ENCODE measurements around the gene SEPTIN8. TPM values are rescaled to one million over a fixed set of nuclear protein-coding genes. Genes with fewer than 3 reads are reported as not detected.

Gene SEPTIN8
- total RNA-seq, 1 experiment from 2014 or later, result 97.4 TPM

GRCh38 chr5:132750471-132751230, 26.4 kb downstream of the SEPTIN8 start:
- peaks cover 9% of the 10 kb centered on the region for H3K4me1 ChIP-seq (replicated peaks)
- peaks cover 17% of the 10 kb centered on the region for H3K27me3 ChIP-seq (replicated peaks)
- peak in 1 of 2 experiments; percentile 40 for DNase-seq (ENCODE audit: low read depth in 1 of 2, low spot score in 2 of 2)
- no peaks in the 10 kb centered on the region for H3K36me3 ChIP-seq
- no peak overlapping the region for H3K27ac ChIP-seq
- H3K9me3 ChIP-seq (replicated peaks), result no peaks in the 10 kb centered on the region
- no peak overlapping the region for H3K4me3 ChIP-seq

DNA sequence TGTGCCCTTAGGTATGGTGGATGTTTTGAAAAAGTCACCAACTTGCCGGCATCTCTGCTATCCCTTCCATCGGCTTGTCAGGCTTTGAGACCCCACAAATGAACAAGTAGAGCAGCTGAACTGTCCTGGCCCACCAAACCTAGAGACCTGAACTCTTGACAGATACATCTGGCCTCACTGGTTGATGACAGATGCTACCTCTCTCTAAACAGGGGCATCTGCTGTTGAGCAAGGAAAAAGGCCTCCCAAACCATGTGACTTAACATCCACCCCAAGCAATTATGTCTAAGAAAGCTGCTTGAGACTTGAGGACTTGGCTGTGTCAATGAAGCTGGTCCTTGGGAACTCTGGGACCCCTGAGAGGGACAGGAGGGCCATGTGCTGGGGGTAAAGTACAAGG, 27.5 kb downstream of the SEPTIN8 start:
- no peak overlapping the region for H3K27ac ChIP-seq
- no peaks in the 10 kb centered on the region for H3K36me3 ChIP-seq
- no peak for DNase-seq (ENCODE audit: low read depth in 1 of 2, low spot score in 2 of 2)

DNA sequence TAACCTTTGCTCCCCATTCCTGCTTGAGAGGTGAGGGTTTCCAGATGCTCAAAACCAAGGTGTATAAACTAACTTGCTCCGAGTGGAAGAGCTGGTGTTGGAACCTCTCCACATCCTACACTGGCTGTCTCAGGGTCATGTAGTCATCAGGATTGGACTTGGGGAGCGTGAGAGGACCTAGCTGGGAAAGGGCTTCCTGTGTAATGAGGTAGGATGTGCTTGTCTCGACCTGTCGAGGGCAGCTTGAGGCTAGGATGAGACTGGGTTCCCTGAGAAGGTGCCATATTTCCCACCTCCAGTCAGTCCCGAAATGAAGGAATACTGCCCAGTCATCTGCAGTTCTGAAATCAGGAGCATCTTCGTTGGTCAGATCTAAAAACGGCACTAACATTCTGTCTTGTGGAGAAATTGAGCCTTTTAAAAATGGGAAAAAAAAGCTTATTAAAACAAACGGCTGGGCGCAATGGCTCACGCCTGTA, 28.5 kb downstream of the SEPTIN8 start:
- Histone ChIP-seq H3K4me1 (replicated peaks) (peaks cover 9% of the 10 kb centered on the region), H3K27ac (no peak overlapping the region), H3K36me3 (no peaks in the 10 kb centered on the region), H3K9me3 (replicated peaks) (no peaks in the 10 kb centered on the region), H3K4me3 (no peak overlapping the region), H3K27me3 (replicated peaks) (peaks cover 19% of the 10 kb centered on the region)
- DNase-seq (ENCODE audit: low read depth in 1 of 2, low spot score in 2 of 2), result no peak

More for the DNA sequence above, 27.5 kb downstream of the SEPTIN8 start:
- Histone ChIP-seq H3K27me3 (replicated peaks) (peaks cover 19% of the 10 kb centered on the region), H3K9me3 (replicated peaks) (no peaks in the 10 kb centered on the region), H3K4me3 (no peak overlapping the region), H3K4me1 (replicated peaks) (peaks cover 9% of the 10 kb centered on the region)

- H3K9me3 ChIP-seq (replicated peaks), result no peaks in the 10 kb centered on the region
- peak in 1 of 2 experiments; percentile 44 for DNase-seq (ENCODE audit: low read depth in 1 of 2, low spot score in 2 of 2)
- H3K27me3 ChIP-seq (replicated peaks), result peaks cover 19% of the 10 kb centered on the region
- peak overlapping the region; percentile 39; the same call in 1 of the 2 replicates for H3K4me3 ChIP-seq
- no peak overlapping the region for H3K27ac ChIP-seq
- H3K36me3 ChIP-seq, result no peaks in the 10 kb centered on the region
- peaks cover 9% of the 10 kb centered on the region for H3K4me1 ChIP-seq (replicated peaks)
These were observed 29.2 kb downstream of the SEPTIN8 start for GRCh38 chr5:132747616-132748440.

DNA sequence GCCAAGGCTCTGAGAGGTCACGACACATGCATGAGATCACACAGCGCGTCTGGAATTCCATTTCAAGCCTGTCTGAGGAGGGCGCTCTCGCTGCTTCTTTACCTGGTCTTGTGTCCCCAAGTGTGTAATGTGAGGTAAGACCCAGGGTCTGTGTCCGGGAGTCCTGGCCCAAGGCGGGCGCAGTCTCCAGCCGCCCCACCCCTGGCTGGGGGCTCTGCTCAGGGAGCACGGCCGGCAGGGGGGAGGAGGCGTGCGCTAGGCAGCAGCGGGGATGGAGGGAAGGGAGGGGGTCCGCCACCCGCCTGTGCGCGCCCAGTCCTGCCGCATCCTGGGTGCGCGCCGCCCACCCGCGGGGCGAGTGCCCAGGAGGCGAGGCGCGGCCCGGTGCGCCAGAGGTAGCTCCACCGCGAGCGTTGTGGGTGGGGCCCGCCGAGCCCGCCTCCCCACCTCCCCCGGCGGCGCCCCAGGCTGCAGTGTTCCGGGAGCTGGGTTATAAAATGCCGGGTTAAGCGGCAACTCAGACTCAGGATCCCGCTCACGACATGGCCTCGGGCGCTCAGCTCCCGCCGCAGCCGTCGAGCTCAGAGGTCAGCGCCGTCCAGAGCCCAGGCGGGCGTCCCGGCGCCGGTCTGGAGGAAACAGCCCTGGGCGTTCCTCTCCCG, 30.0 kb downstream of the SEPTIN8 start, which contains the start of gene CCNI2:
Gene CCNI2 (plus strand): TSS at position 473 of the 662 bp plus-strand sequence. CDS start 70 bp downstream, at position 543.
- Histone ChIP-seq H3K4me3 (peak within 1 kb of the TSS; percentile 39), H3K27me3 (replicated peaks) (peaks cover 19% of the 10 kb centered on the region), H3K9me3 (replicated peaks) (0 out of 2 replicates have a peak, but pooled peaks cover 3% of the 10 kb centered on the region), H3K36me3 (no peaks in the 10 kb centered on the region), H3K4me1 (replicated peaks) (peaks cover 9% of the 10 kb centered on the region), H3K27ac (no peak within 1 kb of the TSS)
- peak in 1 of 2 experiments; percentile 46 for DNase-seq (ENCODE audit: low read depth in 1 of 2, low spot score in 2 of 2)

DNA sequence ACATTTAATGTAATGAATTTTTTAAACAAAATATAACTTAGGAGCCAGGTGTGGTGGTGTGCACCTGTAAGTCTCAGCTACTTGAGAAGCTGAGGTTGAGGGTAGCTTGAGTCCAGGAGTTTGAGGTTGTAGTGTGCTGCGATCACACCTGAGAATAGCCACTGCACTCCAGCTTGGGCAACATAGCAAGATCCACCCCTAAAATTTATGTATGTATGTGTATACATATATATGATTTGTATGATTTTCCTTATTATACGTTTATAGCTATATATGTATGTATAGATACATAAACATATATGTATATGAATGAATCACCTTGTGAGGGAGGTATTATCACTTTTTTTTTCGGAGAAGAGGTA, 30.5 kb downstream of the SEPTIN8 start:
- DNase-seq (ENCODE audit: low read depth in 1 of 2, low spot score in 2 of 2), result no peak

DNA sequence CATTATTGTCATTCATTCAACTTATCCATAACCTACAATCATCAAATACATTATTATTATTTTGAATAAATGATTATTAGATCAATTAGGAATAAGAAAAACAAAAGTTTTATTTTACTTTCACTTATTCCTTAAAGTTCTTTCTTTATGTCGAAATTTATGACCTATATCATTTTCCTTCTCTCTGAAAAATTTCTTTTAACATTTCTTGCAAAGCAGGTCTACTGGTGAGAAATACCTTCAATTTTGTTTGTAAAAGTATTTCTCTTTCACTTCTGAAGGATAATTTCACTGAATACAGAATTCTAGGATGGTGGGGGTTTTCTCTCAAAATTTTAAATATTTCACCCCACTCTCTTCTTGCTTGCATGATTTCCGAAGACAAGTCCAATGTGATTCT, 32.4 kb downstream of the SEPTIN8 start:
- Histone ChIP-seq H3K27ac (no peak overlapping the region), H3K4me1 (replicated peaks) (peaks cover 9% of the 10 kb centered on the region), H3K9me3 (replicated peaks) (0 out of 2 replicates have a peak, but pooled peaks cover 3% of the 10 kb centered on the region), H3K4me3 (no peak overlapping the region), H3K36me3 (no peaks in the 10 kb centered on the region), H3K27me3 (replicated peaks) (peaks cover 29% of the 10 kb centered on the region)
- DNase-seq (ENCODE audit: low read depth in 1 of 2, low spot score in 2 of 2), result no peak

More for the DNA sequence above, 30.5 kb downstream of the SEPTIN8 start:
- H3K9me3 ChIP-seq (replicated peaks), result 0 out of 2 replicates have a peak, but pooled peaks cover 3% of the 10 kb centered on the region
- H3K4me1 ChIP-seq (replicated peaks), result peaks cover 9% of the 10 kb centered on the region
- H3K4me3 ChIP-seq, result peak overlapping the region; percentile 39
- no peak overlapping the region for H3K27ac ChIP-seq
- peaks cover 19% of the 10 kb centered on the region for H3K27me3 ChIP-seq (replicated peaks)
- H3K36me3 ChIP-seq, result no peaks in the 10 kb centered on the region

- no peak overlapping the region for H3K27ac ChIP-seq
- no peaks in the 10 kb centered on the region for H3K36me3 ChIP-seq
- H3K4me1 ChIP-seq (replicated peaks), result peaks cover 12% of the 10 kb centered on the region
- peaks cover 29% of the 10 kb centered on the region for H3K27me3 ChIP-seq (replicated peaks)
- H3K4me3 ChIP-seq, result no peak overlapping the region
- no peak for DNase-seq (ENCODE audit: low read depth in 1 of 2, low spot score in 2 of 2)
- 0 out of 2 replicates have a peak, but pooled peaks cover 3% of the 10 kb centered on the region for H3K9me3 ChIP-seq (replicated peaks)
These were observed 34.4 kb downstream of the SEPTIN8 start for GRCh38 chr5:132742626-132743025.

DNA sequence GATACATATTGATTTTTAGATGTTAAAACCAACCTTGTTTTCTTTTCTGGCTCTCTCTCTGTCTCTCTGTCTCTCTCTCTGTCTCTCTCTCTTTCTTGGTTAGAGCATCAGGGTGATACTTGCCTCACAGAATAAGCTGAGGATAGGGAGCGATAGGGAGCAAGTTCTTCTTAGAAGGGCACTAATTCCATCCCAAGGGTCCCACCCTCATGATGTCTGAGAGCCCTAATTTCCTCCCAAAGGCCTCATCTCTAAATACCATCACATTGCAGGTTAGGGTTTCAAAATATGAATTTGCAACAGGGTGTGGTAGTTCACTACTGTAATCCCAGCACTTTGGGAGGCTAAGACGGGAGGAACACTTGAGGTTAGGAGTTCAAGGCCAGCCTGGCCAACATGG, 34.9 kb downstream of the SEPTIN8 start:
- H3K9me3 ChIP-seq (replicated peaks), result 0 out of 2 replicates have a peak, but pooled peaks cover 3% of the 10 kb centered on the region
- peaks cover 2% of the 10 kb centered on the region; the same call in 1 of the 2 replicates for H3K36me3 ChIP-seq
- H3K27ac ChIP-seq, result no peak overlapping the region
- no peak for DNase-seq (ENCODE audit: low read depth in 1 of 2, low spot score in 2 of 2)
- H3K27me3 ChIP-seq (replicated peaks), result peaks cover 25% of the 10 kb centered on the region
- H3K4me1 ChIP-seq (replicated peaks), result peaks cover 10% of the 10 kb centered on the region
- no peak overlapping the region for H3K4me3 ChIP-seq

- Histone ChIP-seq H3K9me3 (replicated peaks) (0 out of 2 replicates have a peak, but pooled peaks cover 3% of the 10 kb centered on the region), H3K36me3 (peaks cover 3% of the 10 kb centered on the region; the same call in 1 of the 2 replicates), H3K4me3 (no peak overlapping the region), H3K27ac (no peak overlapping the region), H3K27me3 (replicated peaks) (peaks cover 9% of the 10 kb centered on the region; the same call in 1 of the 2 replicates), H3K4me1 (replicated peaks) (peaks cover 11% of the 10 kb centered on the region)
- no peak for DNase-seq (ENCODE audit: low read depth in 1 of 2, low spot score in 2 of 2)
These were observed 37.8 kb downstream of the SEPTIN8 start for GRCh38 chr5:132739232-132739631.

DNA sequence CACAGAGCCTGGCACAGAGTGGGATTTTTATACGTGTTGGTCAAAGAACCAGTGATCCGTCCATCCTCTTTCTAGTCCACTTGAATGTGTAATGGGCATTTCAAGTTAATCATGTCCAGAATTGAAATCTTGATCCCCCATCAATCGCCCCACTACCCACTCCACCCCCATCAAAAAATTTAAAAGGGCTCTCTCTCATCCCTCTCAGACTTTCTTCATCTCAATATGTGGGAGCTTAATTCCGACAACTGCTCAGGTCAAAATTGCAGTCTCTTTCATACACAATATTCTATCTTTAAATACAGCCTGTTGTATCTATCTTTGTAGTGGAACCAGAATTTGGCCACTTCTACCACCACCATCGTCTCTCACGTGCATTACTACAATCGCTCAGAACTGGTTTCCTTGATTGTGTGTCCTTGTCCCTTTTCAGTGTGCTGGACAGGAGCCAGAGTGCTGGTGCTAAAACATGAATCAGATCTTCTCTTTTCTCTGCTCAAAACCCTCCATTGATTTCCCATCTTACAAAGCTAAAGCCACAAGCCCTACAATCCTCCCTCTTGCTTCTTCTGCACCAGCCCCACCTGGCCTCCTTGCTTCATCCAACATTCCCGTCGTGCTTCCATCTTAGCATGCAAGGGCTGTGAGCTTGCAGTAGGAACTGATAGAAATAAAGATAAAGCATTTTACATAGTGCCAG, 38.9 kb downstream of the SEPTIN8 start:
- peaks cover 9% of the 10 kb centered on the region; the same call in 1 of the 2 replicates for H3K27me3 ChIP-seq (replicated peaks)
- H3K27ac ChIP-seq, result no peak overlapping the region
- peak overlapping the region; percentile 88 for H3K4me3 ChIP-seq
- H3K4me1 ChIP-seq (replicated peaks), result peaks cover 11% of the 10 kb centered on the region
- no peak for DNase-seq (ENCODE audit: low read depth in 1 of 2, low spot score in 2 of 2)
- H3K9me3 ChIP-seq (replicated peaks), result 0 out of 2 replicates have a peak, but pooled peaks cover 3% of the 10 kb centered on the region
- H3K36me3 ChIP-seq, result peaks cover 8% of the 10 kb centered on the region; the same call in 1 of the 2 replicates

Data from SJSA1 (cell line).